A549 (cell line): ENCODE measurements around the gene CTIF.

Source experiments
- ELK1 ChIP-seq: fragments of 150-350 bp; IDR thresholded peaks from 2 replicates; pipeline ENCODE4 v1.6.1; 2014; ENCODE audit warnings: low read depth, mild to moderate bottlenecking, low read length
- JUN ChIP-seq, 2 experiments: fragments of >200 bp; sonication (Bioruptor Twin); formaldehyde crosslinking; IDR thresholded peaks; 2 replicates in 1 of 2; 3 replicates in 1 of 2; pipeline ENCODE4 v1.6.1; 2016 to 2017
- KDM5A ChIP-seq: fragments of 200-600 bp; sonication (generic); IDR thresholded peaks from 2 replicates; pipeline ENCODE4 v1.6.1; 2016; ENCODE audit warnings: antibody characterized with exemption, mild to moderate bottlenecking
- NR3C1 ChIP-seq: fragments of >200 bp; sonication (Bioruptor Twin); formaldehyde crosslinking; IDR thresholded peaks from 3 replicates; pipeline ENCODE4 v1.6.1; 2017
- POLR2A ChIP-seq: IDR thresholded peaks from 2 replicates; pipeline ENCODE4 v1.6.1; 2012; ENCODE audit warnings: mild to moderate bottlenecking, low read length
- RAD21 ChIP-seq, 2 experiments: fragments of >200 bp in 1 of 2; sonication (Bioruptor Twin) in 1 of 2; formaldehyde crosslinking in 1 of 2; IDR thresholded peaks in 1 of 2; conservative IDR thresholded peaks in 1 of 2; 2 replicates in 1 of 2; 3 replicates in 1 of 2; pipeline ENCODE4 v1.6.1; 2012 to 2018; ENCODE audit warnings: inconsistent platforms in 1 of 2
- ZFP36 ChIP-seq: fragments of 450-650 bp; IDR thresholded peaks from 2 replicates; pipeline ENCODE4 v1.6.1; 2014; ENCODE audit warnings: borderline replicate concordance; ENCODE audit not compliant: partially characterized antibody
- TF ChIP-seq, protein P1 (sequence below): fragments of >200 bp; sonication (Bioruptor Twin); formaldehyde crosslinking; IDR thresholded peaks from 3 replicates; pipeline ENCODE4 v1.5.1; 2016
- TF ChIP-seq, protein P2 (sequence below): IDR thresholded peaks from 2 replicates; pipeline ENCODE4 v1.6.1; 2012

- no peak for TF ChIP-seq ELK1
- no peak for TF ChIP-seq KDM5A
- TF ChIP-seq, protein P1, sequence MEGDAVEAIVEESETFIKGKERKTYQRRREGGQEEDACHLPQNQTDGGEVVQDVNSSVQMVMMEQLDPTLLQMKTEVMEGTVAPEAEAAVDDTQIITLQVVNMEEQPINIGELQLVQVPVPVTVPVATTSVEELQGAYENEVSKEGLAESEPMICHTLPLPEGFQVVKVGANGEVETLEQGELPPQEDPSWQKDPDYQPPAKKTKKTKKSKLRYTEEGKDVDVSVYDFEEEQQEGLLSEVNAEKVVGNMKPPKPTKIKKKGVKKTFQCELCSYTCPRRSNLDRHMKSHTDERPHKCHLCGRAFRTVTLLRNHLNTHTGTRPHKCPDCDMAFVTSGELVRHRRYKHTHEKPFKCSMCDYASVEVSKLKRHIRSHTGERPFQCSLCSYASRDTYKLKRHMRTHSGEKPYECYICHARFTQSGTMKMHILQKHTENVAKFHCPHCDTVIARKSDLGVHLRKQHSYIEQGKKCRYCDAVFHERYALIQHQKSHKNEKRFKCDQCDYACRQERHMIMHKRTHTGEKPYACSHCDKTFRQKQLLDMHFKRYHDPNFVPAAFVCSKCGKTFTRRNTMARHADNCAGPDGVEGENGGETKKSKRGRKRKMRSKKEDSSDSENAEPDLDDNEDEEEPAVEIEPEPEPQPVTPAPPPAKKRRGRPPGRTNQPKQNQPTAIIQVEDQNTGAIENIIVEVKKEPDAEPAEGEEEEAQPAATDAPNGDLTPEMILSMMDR: no peak
- TF ChIP-seq NR3C1: no peak
- no peak for TF ChIP-seq JUN (IDR thresholded peaks at IDR 0.05)
- TF ChIP-seq RAD21 (conservative IDR thresholded peaks at IDR 0.05 in 1 of 2, IDR thresholded peaks at IDR 0.05 in 1 of 2): no peak
- TF ChIP-seq ZFP36: no peak
- TF ChIP-seq, protein P2, sequence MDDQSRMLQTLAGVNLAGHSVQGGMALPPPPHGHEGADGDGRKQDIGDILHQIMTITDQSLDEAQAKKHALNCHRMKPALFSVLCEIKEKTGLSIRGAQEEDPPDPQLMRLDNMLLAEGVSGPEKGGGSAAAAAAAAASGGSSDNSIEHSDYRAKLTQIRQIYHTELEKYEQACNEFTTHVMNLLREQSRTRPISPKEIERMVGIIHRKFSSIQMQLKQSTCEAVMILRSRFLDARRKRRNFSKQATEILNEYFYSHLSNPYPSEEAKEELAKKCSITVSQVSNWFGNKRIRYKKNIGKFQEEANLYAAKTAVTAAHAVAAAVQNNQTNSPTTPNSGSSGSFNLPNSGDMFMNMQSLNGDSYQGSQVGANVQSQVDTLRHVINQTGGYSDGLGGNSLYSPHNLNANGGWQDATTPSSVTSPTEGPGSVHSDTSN: no peak
- TF ChIP-seq POLR2A: no peak
Observed at GRCh38 chr18:48548011-48548771, 9.4 kb downstream of the CTIF start.
